Panc1 (cell line): Measurements from ENCODE around the gene C3orf22. TPM values are rescaled to one million over a fixed set of nuclear protein-coding genes. Genes with fewer than 3 reads are reported as not detected.

Experiments used
- ATAC-seq: fragments of 200-7000 bp; cut with Tn5 transposase; 2 replicates; pipeline ENCODE4 v1.9.1; 2020; ENCODE audit warnings: mild to moderate bottlenecking, moderate library complexity
- BruUV-seq: library from RNA; stranded (reverse); fragments of 400-500 nt; replicated peaks from 2 replicates; lab custom pipeline; 2021; lab: Mats Ljungman, UMichigan
- CTCF ChIA-PET: fragments of 300-600 bp; sonication (Branson Sonifier 250); formaldehyde crosslinking; loops from one replicate; lab custom pipeline; 2022; ENCODE audit warnings: antibody characterized with exemption; lab: Charles Lee
- POLR2A ChIA-PET: fragments of 300-600 bp; sonication (Branson Sonifier 250); formaldehyde crosslinking; loops from one replicate; lab custom pipeline; 2022; ENCODE audit warnings: antibody characterized with exemption; lab: Charles Lee
- DNase-seq: peaks from one replicate; pipeline ENCODE4 v3.0.0-alpha.2; 2010; ENCODE audit warnings: low read depth, low spot score
- H3K27ac ChIP-seq: 2 replicates; pipeline ENCODE4 v1.5.1; 2011; ENCODE audit warnings: mild to moderate bottlenecking, low read length, inconsistent platforms
- H3K27me3 ChIP-seq: fragments of 200-500 bp; sonication (Bioruptor generic); 2 replicates; pipeline ENCODE4 v1.6.0; 2014; ENCODE audit warnings: low read length, inconsistent platforms; ENCODE audit not compliant: control insufficient read depth, insufficient read depth
- H3K36me3 ChIP-seq: fragments of 200-500 bp; sonication (Bioruptor generic); 2 replicates; pipeline ENCODE4 v1.5.1; 2014; ENCODE audit warnings: inconsistent platforms, mild to moderate bottlenecking, low read length, moderate library complexity; ENCODE audit not compliant: control insufficient read depth, insufficient read depth
- H3K4me1 ChIP-seq: 2 replicates; pipeline ENCODE4 v1.5.1; 2011; ENCODE audit warnings: inconsistent platforms, mild to moderate bottlenecking, low read length, moderate library complexity; ENCODE audit not compliant: control insufficient read depth, insufficient read depth
- H3K4me3 ChIP-seq, 2 experiments: 2 replicates each; pipeline ENCODE4 v1.5.1; 2011 to 2012; ENCODE audit warnings: low read depth in 2 of 2, low read length in 2 of 2, mild to moderate bottlenecking in 2 of 2, inconsistent platforms in 1 of 2, moderate library complexity in 1 of 2
- H3K9me3 ChIP-seq: fragments of 200-500 bp; sonication (Bioruptor generic); 2 replicates; pipeline ENCODE4 v1.5.1; 2014; ENCODE audit warnings: low read depth, mild to moderate bottlenecking, inconsistent platforms, low read length, moderate library complexity; ENCODE audit not compliant: control insufficient read depth, insufficient read depth
- POLR2AphosphoS5 ChIP-seq: IDR thresholded peaks from 2 replicates; pipeline ENCODE4 v1.6.1; 2012; ENCODE audit warnings: mild to moderate bottlenecking, low read depth, low read length, moderate library complexity
- SIN3A ChIP-seq: IDR thresholded peaks from 2 replicates; pipeline ENCODE4 v1.6.1; 2012; ENCODE audit warnings: low read depth, mild to moderate bottlenecking, low read length, moderate library complexity, borderline replicate concordance; ENCODE audit not compliant: insufficient read depth
- TCF7L2 ChIP-seq: IDR thresholded peaks from 2 replicates; pipeline ENCODE4 v1.6.1; 2011; ENCODE audit warnings: mild to moderate bottlenecking, low read depth, low read length, inconsistent platforms
- in situ Hi-C: cut with HindIII; loops from 2 replicates; pipeline ENCODE4 v1.10.0; 2016; ENCODE audit warnings: low sequenced_read_pairs, low pct_unique_long_range_greater_than_20kb
- intact Hi-C: fragments of 100-400 bp; cut with micrococcal nuclease; formaldehyde crosslinking; loops from one replicate; pipeline ENCODE4 v1.10.0; 2022; ENCODE audit not compliant: unreplicated experiment
- total RNA-seq: library from RNA; stranded (reverse); gene quantifications from one replicate; pipeline ENCODE4 v1.2.1, GENCODE V29; 2021; ENCODE audit not compliant: unreplicated experiment
- TF ChIP-seq, protein P1 (sequence below), 2 experiments: IDR thresholded peaks; 2 replicates each; pipeline ENCODE4 v1.6.1; 2011 to 2012; ENCODE audit warnings: low read depth in 2 of 2, control low read depth in 1 of 2, low read length in 1 of 2, mild to moderate bottlenecking in 1 of 2, moderate library complexity in 1 of 2; ENCODE audit not compliant: insufficient read depth in 1 of 2
- TF ChIP-seq, protein P2 (sequence below): fragments of 450-650 bp; IDR thresholded peaks from 2 replicates; pipeline ENCODE4 v1.5.1; 2017; ENCODE audit warnings: mild to moderate bottlenecking

Gene C3orf22
- total RNA-seq, 1 experiment from 2014 or later, result not detected

DNA sequence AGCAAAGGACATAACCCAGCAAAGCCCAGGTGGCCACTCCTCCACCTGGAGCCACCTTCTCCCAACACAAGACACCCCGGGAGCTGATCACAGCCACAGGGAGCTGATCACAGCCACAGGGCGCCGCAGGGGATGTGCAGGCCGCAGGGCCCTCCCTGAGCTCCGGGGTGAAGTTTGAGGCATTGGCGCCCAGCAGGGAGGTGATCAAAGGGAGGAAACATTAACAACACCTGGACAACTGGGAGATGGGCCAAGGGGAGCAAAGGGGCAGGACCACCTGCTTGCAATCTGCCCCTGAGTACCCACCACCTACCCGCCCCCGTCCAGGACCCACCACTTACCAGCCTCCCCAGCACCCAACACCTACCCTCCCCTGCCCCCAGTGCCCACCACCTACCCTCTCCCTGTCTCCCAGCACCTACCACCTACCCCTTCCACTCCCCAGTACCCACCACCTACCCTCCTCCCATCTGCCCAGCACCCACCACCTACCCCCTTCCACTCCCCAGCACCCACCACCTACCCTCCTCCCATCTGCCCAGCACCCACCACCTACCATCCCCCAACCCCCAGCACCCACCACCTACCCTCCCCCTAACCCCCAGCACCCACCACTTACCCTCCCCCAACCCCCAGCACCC, 43.5 kb downstream of the C3orf22 start:
- CTCF ChIA-PET, result no interaction called here
- in situ Hi-C loops (no loop called here), intact Hi-C loops (no loop called here)
- no peaks in the 10 kb centered on the region for H3K4me1 ChIP-seq
- TF ChIP-seq SIN3A (no peak), POLR2AphosphoS5 (no peak), TCF7L2 (no peak)
- TF ChIP-seq, protein P1, sequence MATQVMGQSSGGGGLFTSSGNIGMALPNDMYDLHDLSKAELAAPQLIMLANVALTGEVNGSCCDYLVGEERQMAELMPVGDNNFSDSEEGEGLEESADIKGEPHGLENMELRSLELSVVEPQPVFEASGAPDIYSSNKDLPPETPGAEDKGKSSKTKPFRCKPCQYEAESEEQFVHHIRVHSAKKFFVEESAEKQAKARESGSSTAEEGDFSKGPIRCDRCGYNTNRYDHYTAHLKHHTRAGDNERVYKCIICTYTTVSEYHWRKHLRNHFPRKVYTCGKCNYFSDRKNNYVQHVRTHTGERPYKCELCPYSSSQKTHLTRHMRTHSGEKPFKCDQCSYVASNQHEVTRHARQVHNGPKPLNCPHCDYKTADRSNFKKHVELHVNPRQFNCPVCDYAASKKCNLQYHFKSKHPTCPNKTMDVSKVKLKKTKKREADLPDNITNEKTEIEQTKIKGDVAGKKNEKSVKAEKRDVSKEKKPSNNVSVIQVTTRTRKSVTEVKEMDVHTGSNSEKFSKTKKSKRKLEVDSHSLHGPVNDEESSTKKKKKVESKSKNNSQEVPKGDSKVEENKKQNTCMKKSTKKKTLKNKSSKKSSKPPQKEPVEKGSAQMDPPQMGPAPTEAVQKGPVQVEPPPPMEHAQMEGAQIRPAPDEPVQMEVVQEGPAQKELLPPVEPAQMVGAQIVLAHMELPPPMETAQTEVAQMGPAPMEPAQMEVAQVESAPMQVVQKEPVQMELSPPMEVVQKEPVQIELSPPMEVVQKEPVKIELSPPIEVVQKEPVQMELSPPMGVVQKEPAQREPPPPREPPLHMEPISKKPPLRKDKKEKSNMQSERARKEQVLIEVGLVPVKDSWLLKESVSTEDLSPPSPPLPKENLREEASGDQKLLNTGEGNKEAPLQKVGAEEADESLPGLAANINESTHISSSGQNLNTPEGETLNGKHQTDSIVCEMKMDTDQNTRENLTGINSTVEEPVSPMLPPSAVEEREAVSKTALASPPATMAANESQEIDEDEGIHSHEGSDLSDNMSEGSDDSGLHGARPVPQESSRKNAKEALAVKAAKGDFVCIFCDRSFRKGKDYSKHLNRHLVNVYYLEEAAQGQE (IDR thresholded peaks at IDR 0.05; ENCODE audit: insufficient read depth in 1 of 2, low read depth in 2 of 2, low read length in 1 of 2), result no peak
- TF ChIP-seq, protein P2, sequence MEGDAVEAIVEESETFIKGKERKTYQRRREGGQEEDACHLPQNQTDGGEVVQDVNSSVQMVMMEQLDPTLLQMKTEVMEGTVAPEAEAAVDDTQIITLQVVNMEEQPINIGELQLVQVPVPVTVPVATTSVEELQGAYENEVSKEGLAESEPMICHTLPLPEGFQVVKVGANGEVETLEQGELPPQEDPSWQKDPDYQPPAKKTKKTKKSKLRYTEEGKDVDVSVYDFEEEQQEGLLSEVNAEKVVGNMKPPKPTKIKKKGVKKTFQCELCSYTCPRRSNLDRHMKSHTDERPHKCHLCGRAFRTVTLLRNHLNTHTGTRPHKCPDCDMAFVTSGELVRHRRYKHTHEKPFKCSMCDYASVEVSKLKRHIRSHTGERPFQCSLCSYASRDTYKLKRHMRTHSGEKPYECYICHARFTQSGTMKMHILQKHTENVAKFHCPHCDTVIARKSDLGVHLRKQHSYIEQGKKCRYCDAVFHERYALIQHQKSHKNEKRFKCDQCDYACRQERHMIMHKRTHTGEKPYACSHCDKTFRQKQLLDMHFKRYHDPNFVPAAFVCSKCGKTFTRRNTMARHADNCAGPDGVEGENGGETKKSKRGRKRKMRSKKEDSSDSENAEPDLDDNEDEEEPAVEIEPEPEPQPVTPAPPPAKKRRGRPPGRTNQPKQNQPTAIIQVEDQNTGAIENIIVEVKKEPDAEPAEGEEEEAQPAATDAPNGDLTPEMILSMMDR, result no peak
- no peaks in the 10 kb centered on the region for H3K9me3 ChIP-seq
- ATAC-seq (no peak), DNase-seq (no peak)
- H3K4me3 ChIP-seq, result no peak overlapping the region
- H3K27ac ChIP-seq, result no peak overlapping the region
- POLR2A ChIA-PET, result no interaction called here
- BruUV-seq, result no TSS peak
- H3K27me3 ChIP-seq, result no peaks in the 10 kb centered on the region
- H3K36me3 ChIP-seq, result no peaks in the 10 kb centered on the region

DNA sequence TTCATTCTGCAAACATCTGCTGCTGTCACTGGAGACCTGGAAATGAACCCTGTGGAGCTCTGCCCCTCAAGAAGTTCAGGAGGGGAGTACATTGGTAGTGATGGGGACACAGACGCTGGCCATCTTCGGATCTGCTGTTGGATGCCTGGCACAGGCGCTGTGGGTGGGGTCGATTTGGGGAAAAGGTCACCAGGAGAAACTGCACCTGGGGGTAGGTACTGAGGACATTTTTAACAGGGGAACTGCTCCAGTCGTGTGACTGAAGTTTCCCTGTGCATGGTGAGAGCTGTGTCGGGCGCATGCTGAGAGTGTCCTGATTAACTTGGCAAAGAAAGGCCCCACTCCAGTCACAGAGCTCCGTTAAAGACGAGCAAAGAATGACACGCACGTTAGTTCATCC, 44.6 kb downstream of the C3orf22 start:
- in situ Hi-C loops, result no loop called here
- ChIA-PET CTCF (no interaction called here), POLR2A (no interaction called here)
- H3K4me3 ChIP-seq, result no peak overlapping the region
- H3K4me1 ChIP-seq, result no peaks in the 10 kb centered on the region
- H3K27ac ChIP-seq, result no peak overlapping the region
- no TSS peak for BruUV-seq
- intact Hi-C loops, result no loop called here
- no peaks in the 10 kb centered on the region for H3K9me3 ChIP-seq
- no peaks in the 10 kb centered on the region for H3K27me3 ChIP-seq
- no peaks in the 10 kb centered on the region for H3K36me3 ChIP-seq
- no peak for ATAC-seq
- DNase-seq, result no peak
- TF ChIP-seq, protein P1 (IDR thresholded peaks at IDR 0.05; ENCODE audit: insufficient read depth in 1 of 2, low read depth in 2 of 2, low read length in 1 of 2), result no peak
